GM19328 (cell line): ENCODE results near the gene TET2.

Source experiments
- ATAC-seq: cut with Tn5 transposase; IDR thresholded peaks from one replicate; pipeline ENCODE4 v1.9.1; 2021; ENCODE audit warnings: mild to moderate bottlenecking, moderate library complexity; ENCODE audit not compliant: unreplicated experiment

Gene TET2

GRCh38 chr4:105181259-105181658 lies 34.6 kb downstream of the TET2 start:
- no peak for ATAC-seq

DNA sequence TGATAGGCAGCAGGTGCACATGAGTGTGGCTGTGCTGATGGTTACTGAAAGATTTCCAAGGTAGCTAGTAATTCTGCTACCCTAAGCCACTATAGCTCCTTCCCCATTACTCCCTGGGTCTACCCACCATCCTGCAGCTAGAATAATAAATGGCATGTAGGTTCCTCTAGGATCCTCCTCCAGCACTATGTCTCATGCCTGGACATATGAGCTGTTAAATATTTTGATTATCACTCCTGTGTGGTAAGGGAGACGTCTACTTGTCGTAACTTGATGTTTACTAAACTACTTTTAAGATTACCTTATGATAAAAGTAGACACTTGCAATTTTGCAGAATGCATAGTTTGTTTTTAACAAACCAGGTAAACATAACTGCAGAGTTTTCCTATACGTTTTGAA lies 35.5 kb downstream of the TET2 start:
- ATAC-seq: no peak

GRCh38 chr4:105184316-105184980 lies 37.8 kb downstream of the TET2 start:
- ATAC-seq: no peak

GRCh38 chr4:105186701-105187161 lies 40.1 kb downstream of the TET2 start:
- no peak for ATAC-seq

- no peak for ATAC-seq
Observed at GRCh38 chr4:105189855-105190650, 43.4 kb downstream of the TET2 start.

DNA sequence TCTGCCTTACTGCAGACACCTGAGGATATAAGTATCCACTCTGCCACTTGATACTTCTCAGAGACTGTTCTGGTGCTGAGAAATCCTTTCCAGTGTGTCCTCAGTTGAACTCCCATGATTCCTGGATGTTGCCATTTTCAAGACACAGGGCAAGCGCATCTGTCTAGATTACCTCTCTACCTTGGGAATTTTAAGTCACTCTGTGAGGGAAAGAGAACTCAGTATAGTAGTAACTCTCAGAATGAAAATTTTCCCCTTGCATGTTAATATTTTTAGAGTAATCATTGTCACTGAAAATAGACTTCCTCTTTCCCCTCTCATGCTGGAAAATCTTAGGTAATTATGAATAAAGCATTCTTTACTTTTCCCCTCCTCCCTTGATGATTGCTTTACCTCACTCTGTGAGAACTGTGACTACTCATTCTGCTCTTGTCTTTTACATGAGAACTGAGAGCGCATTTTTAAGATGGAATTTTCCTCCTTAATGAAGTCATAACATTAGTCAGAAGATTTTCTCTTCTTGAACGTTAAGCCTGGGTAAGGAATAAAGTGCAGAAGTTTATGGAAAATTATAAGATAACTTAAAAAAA lies 45.0 kb downstream of the TET2 start:
- ATAC-seq: peak; percentile 46

DNA sequence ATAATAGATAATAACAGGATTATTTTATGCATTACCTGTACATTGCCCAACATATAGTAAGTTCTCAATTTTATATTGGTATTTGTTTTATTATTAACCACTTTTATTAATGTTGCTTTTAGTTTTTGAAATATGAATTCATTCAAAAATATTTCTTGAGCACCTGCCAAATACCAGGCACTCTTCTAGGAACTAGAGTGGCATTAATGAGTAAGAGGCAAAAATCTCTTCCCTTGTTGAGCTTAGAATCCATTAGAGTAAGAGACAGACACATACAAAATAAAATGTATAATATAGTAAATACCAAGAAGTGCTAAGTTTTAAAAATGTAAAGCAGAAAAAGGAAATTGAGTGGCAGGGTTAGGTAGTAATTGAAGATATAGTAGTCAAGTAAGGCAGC lies 45.8 kb downstream of the TET2 start:
- ATAC-seq: no peak

- ATAC-seq: no peak
Observed at GRCh38 chr4:105192910-105193309, 46.2 kb downstream of the TET2 start.

GRCh38 chr4:105193536-105193935 lies 46.9 kb downstream of the TET2 start:
- ATAC-seq: no peak

DNA sequence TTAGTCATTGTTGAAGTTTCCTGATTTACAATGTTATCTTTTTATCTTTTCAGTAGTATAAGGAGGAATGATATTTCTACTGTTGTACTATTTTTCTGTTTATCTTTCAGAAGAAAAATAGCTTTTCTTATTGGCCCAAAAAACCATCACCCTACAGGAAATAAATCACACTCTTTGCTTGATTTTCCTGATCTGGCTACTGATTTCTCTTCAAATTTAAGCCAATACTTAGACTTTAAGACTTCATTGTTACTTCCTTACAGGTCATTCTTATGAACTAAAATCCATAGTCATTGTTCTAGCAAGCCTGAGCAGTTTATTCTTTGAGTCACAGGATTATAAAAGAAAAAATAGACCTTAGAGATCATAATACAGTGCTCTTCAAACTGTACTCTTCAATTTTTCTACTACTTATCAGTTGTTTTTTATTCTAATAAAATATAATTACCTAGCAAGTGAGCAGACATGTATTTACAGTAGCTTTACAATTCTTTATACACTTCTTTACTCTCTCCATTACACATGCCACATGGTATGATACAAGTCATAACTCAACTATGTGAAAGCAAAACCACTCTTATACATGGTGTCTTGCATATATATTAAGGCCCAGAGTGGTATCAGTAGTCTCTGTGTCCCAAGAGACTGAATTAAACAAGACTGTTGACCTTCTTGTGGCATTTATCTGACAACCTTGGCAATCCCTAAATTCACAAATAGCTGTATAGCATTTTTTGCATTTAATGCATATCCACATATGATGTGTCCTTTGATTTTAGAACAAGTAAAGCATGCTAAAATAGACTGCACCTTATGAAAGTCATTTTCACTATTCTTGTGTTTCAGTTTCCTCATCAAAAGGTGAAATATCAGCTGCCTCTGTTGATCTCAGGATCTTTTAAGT lies 47.9 kb downstream of the TET2 start:
- peak; percentile 71 for ATAC-seq

GRCh38 chr4:105196523-105197145 lies 50.0 kb downstream of the TET2 start:
- no peak for ATAC-seq

- ATAC-seq: no peak
Observed at GRCh38 chr4:105197777-105198176, 51.1 kb downstream of the TET2 start.

- ATAC-seq: no peak
Observed at GRCh38 chr4:105198541-105198940, 51.9 kb downstream of the TET2 start.

DNA sequence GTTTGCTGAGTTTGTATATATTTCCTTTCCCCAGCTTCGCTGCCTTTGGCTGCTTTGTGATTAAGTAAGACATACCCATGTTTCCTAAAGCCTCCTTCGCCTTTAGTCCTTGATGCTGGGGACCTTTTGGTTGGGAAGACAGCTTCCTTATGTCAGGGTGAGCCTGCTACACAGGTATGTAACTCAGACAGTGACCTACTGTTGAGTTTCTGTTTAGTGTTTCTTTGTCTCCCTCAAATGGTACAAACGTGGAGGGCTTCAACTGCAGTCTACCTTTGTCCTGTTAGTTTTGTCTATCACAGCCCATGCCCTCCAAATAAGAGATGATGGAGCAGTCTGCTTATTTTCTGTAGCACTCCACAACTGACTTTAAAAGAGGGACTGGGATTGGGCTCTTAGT lies 59.5 kb downstream of the TET2 start:
- ATAC-seq: no peak

GRCh38 chr4:105207386-105207785 lies 60.7 kb downstream of the TET2 start:
- ATAC-seq: no peak

GRCh38 chr4:105208561-105208960 lies 61.9 kb downstream of the TET2 start:
- no peak for ATAC-seq

DNA sequence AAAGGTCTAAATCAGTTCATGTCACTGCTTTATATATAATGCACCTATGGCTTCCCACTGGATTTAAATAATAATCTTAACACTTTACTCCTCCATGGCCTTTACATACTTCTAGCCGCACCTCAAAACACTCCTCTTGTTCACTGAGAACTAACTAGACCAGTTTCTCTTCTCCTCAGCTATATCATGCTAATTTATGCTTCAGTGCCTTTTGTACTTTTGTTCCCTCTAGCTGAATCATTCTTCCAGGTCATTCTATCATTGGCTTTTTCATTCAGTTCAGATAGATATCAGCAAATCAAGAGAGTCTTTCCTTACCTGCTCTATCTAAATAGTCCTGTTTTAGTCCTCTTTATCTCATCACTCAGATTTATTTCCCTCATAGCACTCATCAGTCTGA lies 64.2 kb downstream of the TET2 start:
- ATAC-seq: no peak

GRCh38 chr4:105215609-105216313 lies 69.1 kb downstream of the TET2 start:
- no peak for ATAC-seq

GRCh38 chr4:105225500-105225899 lies 78.8 kb downstream of the TET2 start:
- no peak for ATAC-seq

GRCh38 chr4:105227054-105227453 lies 80.4 kb downstream of the TET2 start:
- no peak for ATAC-seq
